Ishikawa (cell line): Measurements from ENCODE around the gene EPN2.

Experiments
- CEBPB ChIP-seq: IDR thresholded peaks from 2 replicates; pipeline ENCODE4 v1.6.1; 2012
- EGR1 ChIP-seq: IDR thresholded peaks from 2 replicates; pipeline ENCODE4 v1.6.1; 2012
- NFIC ChIP-seq: IDR thresholded peaks from 2 replicates; pipeline ENCODE4 v1.6.1; 2012
- RAD21 ChIP-seq: IDR thresholded peaks from 2 replicates; pipeline ENCODE4 v1.6.1; 2012; ENCODE audit warnings: low read depth
- TAF1 ChIP-seq: IDR thresholded peaks from 2 replicates; pipeline ENCODE4 v1.6.1; 2012; ENCODE audit warnings: low read depth, mild to moderate bottlenecking
- TEAD4 ChIP-seq: IDR thresholded peaks from 2 replicates; pipeline ENCODE4 v1.6.1; 2012
- TF ChIP-seq, protein P1 (sequence below): IDR thresholded peaks from 2 replicates; pipeline ENCODE4 v1.6.1; 2012; ENCODE audit warnings: low read depth, mild to moderate bottlenecking

DNA sequence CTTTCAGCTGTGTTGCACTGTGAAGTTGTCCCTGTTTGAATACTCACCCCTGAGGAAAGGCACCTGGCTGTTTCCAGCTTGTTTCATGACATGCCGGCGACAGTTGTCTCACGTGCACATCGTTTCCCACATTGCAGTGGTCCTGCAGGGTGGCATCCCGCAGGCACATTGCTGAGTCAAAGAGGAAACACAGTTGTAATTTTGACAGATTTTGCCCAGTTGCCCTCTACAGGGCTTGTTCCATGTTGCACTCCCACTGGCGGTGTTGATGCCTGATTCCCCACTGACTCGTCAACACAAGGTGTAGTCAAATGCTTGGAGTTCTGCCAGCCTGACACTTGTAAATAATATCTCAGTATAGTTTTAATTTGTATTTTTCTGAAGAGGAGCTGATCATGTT, 23.8 kb downstream of the EPN2 start:
- no peak for TF ChIP-seq TEAD4
- TF ChIP-seq TAF1, result no peak
- TF ChIP-seq EGR1, result no peak
- TF ChIP-seq, protein P1, sequence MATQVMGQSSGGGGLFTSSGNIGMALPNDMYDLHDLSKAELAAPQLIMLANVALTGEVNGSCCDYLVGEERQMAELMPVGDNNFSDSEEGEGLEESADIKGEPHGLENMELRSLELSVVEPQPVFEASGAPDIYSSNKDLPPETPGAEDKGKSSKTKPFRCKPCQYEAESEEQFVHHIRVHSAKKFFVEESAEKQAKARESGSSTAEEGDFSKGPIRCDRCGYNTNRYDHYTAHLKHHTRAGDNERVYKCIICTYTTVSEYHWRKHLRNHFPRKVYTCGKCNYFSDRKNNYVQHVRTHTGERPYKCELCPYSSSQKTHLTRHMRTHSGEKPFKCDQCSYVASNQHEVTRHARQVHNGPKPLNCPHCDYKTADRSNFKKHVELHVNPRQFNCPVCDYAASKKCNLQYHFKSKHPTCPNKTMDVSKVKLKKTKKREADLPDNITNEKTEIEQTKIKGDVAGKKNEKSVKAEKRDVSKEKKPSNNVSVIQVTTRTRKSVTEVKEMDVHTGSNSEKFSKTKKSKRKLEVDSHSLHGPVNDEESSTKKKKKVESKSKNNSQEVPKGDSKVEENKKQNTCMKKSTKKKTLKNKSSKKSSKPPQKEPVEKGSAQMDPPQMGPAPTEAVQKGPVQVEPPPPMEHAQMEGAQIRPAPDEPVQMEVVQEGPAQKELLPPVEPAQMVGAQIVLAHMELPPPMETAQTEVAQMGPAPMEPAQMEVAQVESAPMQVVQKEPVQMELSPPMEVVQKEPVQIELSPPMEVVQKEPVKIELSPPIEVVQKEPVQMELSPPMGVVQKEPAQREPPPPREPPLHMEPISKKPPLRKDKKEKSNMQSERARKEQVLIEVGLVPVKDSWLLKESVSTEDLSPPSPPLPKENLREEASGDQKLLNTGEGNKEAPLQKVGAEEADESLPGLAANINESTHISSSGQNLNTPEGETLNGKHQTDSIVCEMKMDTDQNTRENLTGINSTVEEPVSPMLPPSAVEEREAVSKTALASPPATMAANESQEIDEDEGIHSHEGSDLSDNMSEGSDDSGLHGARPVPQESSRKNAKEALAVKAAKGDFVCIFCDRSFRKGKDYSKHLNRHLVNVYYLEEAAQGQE, result no peak
- no peak for TF ChIP-seq CEBPB
- no peak for TF ChIP-seq RAD21
- no peak for TF ChIP-seq NFIC
